GM15510 (cell line): ENCODE results near the gene RFTN1.

ENCODE experiments used
- POLR2A ChIP-seq: IDR thresholded peaks from 3 replicates; pipeline ENCODE4 v1.6.1; 2011; ENCODE audit warnings: borderline replicate concordance; ENCODE audit not compliant: insufficient read length; ENCODE audit errors: extremely low read depth

Gene RFTN1

GRCh38 chr3:16301507-16301906 lies 212.0 kb downstream of the RFTN1 start:
- TF ChIP-seq POLR2A: no peak

- no peak for TF ChIP-seq POLR2A
Observed at GRCh38 chr3:16300881-16301359, 212.6 kb downstream of the RFTN1 start.

- no peak for TF ChIP-seq POLR2A
Observed at GRCh38 chr3:16300307-16300706, 213.2 kb downstream of the RFTN1 start.

- TF ChIP-seq POLR2A: no peak
Observed at GRCh38 chr3:16299746-16300145, 213.8 kb downstream of the RFTN1 start.

- no peak for TF ChIP-seq POLR2A
Observed at GRCh38 chr3:16298891-16299290, 214.6 kb downstream of the RFTN1 start.

- TF ChIP-seq POLR2A: no peak
Observed at GRCh38 chr3:16297997-16298885, 215.3 kb downstream of the RFTN1 start.

- TF ChIP-seq POLR2A: no peak
Observed at GRCh38 chr3:16295298-16295890, 218.1 kb downstream of the RFTN1 start.

- no peak for TF ChIP-seq POLR2A
Observed at GRCh38 chr3:16294844-16295243, 218.7 kb downstream of the RFTN1 start.

GRCh38 chr3:16290827-16291196 lies 222.7 kb downstream of the RFTN1 start:
- TF ChIP-seq POLR2A: no peak

- TF ChIP-seq POLR2A: no peak
Observed at GRCh38 chr3:16290007-16290826, 223.3 kb downstream of the RFTN1 start.

GRCh38 chr3:16289144-16289889 lies 224.2 kb downstream of the RFTN1 start:
- no peak for TF ChIP-seq POLR2A

- TF ChIP-seq POLR2A: no peak
Observed at GRCh38 chr3:16288664-16289063, 224.8 kb downstream of the RFTN1 start.

GRCh38 chr3:16286751-16287543 lies 226.6 kb downstream of the RFTN1 start:
- TF ChIP-seq POLR2A: no peak

- no peak for TF ChIP-seq POLR2A
Observed at GRCh38 chr3:16286161-16286560, 227.3 kb downstream of the RFTN1 start.
